Activated T-helper 1 cell treated with anti-CD3 and anti-CD28 coated beads, Interleukin-2, amount 50 U/mL, for 16 hours (primary cell): ENCODE results near the gene CNTFR.

Source experiments
- DNase-seq, 2 donors: peaks; one replicate each; pipeline ENCODE4 v3.0.0-alpha.2; 2020; ENCODE audit warnings: low read depth in 1 of 2, low spot score in 1 of 2

Gene CNTFR

GRCh38 chr9:34526026-34526425 lies 63.5 kb downstream of the CNTFR start:
- DNase-seq = no peak

- no peak for DNase-seq
Measured at GRCh38 chr9:34524349-34524748, 65.2 kb downstream of the CNTFR start.

GRCh38 chr9:34522971-34523797 lies 66.3 kb downstream of the CNTFR start, which contains the start of gene ENHO:
Gene ENHO, minus strand, starts transcription at chr9:34522990. Its CDS starts 1,295 bp downstream, at chr9:34521695.
- DNase-seq = peak; percentile 84 to 86

GRCh38 chr9:34522091-34522887 lies 67.2 kb downstream of the CNTFR start:
- no peak for DNase-seq

- DNase-seq = no peak
Measured at GRCh38 chr9:34521406-34522045, 68.0 kb downstream of the CNTFR start.

GRCh38 chr9:34520505-34521385 lies 68.8 kb downstream of the CNTFR start:
- DNase-seq = no peak

- DNase-seq = no peak
Measured at GRCh38 chr9:34520096-34520495, 69.4 kb downstream of the CNTFR start.

GRCh38 chr9:34519321-34520020 lies 70.1 kb downstream of the CNTFR start:
- DNase-seq = no peak

- DNase-seq = no peak
Measured at GRCh38 chr9:34518896-34519295, 70.6 kb downstream of the CNTFR start.

GRCh38 chr9:34518110-34518616 lies 71.4 kb downstream of the CNTFR start:
- DNase-seq = no peak

- no peak for DNase-seq
Measured at GRCh38 chr9:34517185-34517584, 72.3 kb downstream of the CNTFR start.

- no peak for DNase-seq
Measured at GRCh38 chr9:34515959-34516358, 73.6 kb downstream of the CNTFR start.

- DNase-seq = no peak
Measured at GRCh38 chr9:34514816-34515215, 74.7 kb downstream of the CNTFR start.

- no peak for DNase-seq
Measured at GRCh38 chr9:34514401-34514800, 75.1 kb downstream of the CNTFR start.

- DNase-seq = no peak
Measured at GRCh38 chr9:34513567-34514214, 75.8 kb downstream of the CNTFR start.

- no peak for DNase-seq
Measured at GRCh38 chr9:34512131-34513078, 77.1 kb downstream of the CNTFR start.

GRCh38 chr9:34510497-34511468 lies 78.7 kb downstream of the CNTFR start:
- DNase-seq = no peak
